Spleen (tissue), 11 donors: ENCODE measurements around the gene RERE. TPM values are rescaled to one million over a fixed set of nuclear protein-coding genes. Genes with fewer than 3 reads are reported as not detected.

ENCODE experiments used
- DNase-seq: peaks from one replicate; pipeline ENCODE4 v3.0.0-alpha.2; 2020
- H3K27ac ChIP-seq, 8 donors: fragments of 200-600 bp; sonication (generic) in 7 of 8; 1 replicate in 4 of 8; 2 replicates in 4 of 8; pipeline versions ENCODE4 v1.5.0 to v1.8.0; 2016 to 2021; ENCODE audit warnings: inconsistent platforms in 4 of 8, mild to moderate bottlenecking in 4 of 8, moderate library complexity in 1 of 8
- H3K27me3 ChIP-seq, 7 donors: fragments of 200-600 bp; sonication (generic) in 6 of 7; replicated peaks in 1 of 7; 1 replicate in 4 of 7; 2 replicates in 3 of 7; pipeline versions ENCODE4 v1.5.0 to v1.8.0; 2016 to 2021; ENCODE audit warnings: inconsistent platforms in 3 of 7, mild to moderate bottlenecking in 1 of 7
- H3K36me3 ChIP-seq, 6 donors: fragments of 200-600 bp; sonication (generic) in 5 of 6; 1 replicate in 4 of 6; 2 replicates in 2 of 6; pipeline versions ENCODE4 v1.5.0 to v1.8.0; 2016 to 2021; ENCODE audit warnings: inconsistent platforms in 2 of 6
- H3K4me1 ChIP-seq, 6 donors: fragments of 200-600 bp; sonication (generic) in 5 of 6; 1 replicate in 3 of 6; 2 replicates in 3 of 6; pipeline versions ENCODE4 v1.5.0 to v1.8.0; 2016 to 2021; ENCODE audit warnings: inconsistent platforms in 3 of 6
- H3K4me3 ChIP-seq, 8 donors: fragments of 200-600 bp; sonication (generic) in 7 of 8; 1 replicate in 4 of 8; 2 replicates in 4 of 8; pipeline versions ENCODE4 v1.5.0 to v1.8.0; 2016 to 2021; ENCODE audit warnings: inconsistent platforms in 4 of 8, mild to moderate bottlenecking in 4 of 8, moderate library complexity in 2 of 8
- H3K9me3 ChIP-seq, 8 donors: fragments of 200-600 bp; sonication (generic) in 7 of 8; 1 replicate in 4 of 8; 2 replicates in 4 of 8; pipeline versions ENCODE4 v1.5.0 to v1.8.0; 2016 to 2021; ENCODE audit warnings: inconsistent platforms in 4 of 8
- POLR2A ChIP-seq, 3 donors: fragments of 450-650 bp; IDR thresholded peaks; one replicate each; pipeline ENCODE4 v1.5.1; 2017; ENCODE audit warnings: antibody characterized with exemption in 3 of 3, mild to moderate bottlenecking in 1 of 3
- POLR2AphosphoS5 ChIP-seq, 3 donors: sonication (generic); formaldehyde crosslinking; IDR thresholded peaks; one replicate each; pipeline ENCODE4 v1.5.1; 2017; ENCODE audit warnings: antibody characterized with exemption in 3 of 3
- WGBS, 5 donors: extraction: QIAGEN DNeasy Blood & Tissue Kit in 3 of 5; methylation state at CpG; one replicate each; pipeline versions ENCODE4 v1.1.5 to v1.1.7; 2013 to 2018; 5-methylcytosine and 5-hydroxymethylcytosine counted together
- intact Hi-C: fragments of 100-400 bp; cut with DNase I; formaldehyde crosslinking; loops from one replicate; pipeline ENCODE4 v1.15.0; 2023; ENCODE audit warnings: low total_unique reads
- polyA plus RNA-seq, 3 donors: library from polyadenylated mRNA; stranded (reverse); fragments of 200-250 nt; gene quantifications; one replicate each; pipeline ENCODE4 v1.2.1, GENCODE V29; 2013
- total RNA-seq, 7 donors: library from RNA; depleted of rRNA in 3 of 7; stranded (reverse); fragments of >200 nt in 3 of 7; fragmentation: NEBNext Ultra II Directional in 4 of 7; extraction: Animal tissue kit (Norgen Biotek cat#: 25700) in 4 of 7; gene quantifications; one replicate each; pipeline versions ENCODE4 v1.1.0 to v1.2.1, GENCODE V29; 2016 to 2021
- TF ChIP-seq, protein P1 (sequence below), 11 experiments: fragments of 200-600 bp in 7 of 11; fragments of 450-650 bp in 4 of 11; sonication (generic) in 4 of 11; IDR thresholded peaks in 8 of 11; conservative IDR thresholded peaks in 3 of 11; 1 replicate in 7 of 11; 2 replicates in 4 of 11; pipeline versions ENCODE4 v1.4.0 to v1.8.0; 2016 to 2021; ENCODE audit warnings: antibody characterized with exemption in 11 of 11, inconsistent platforms in 4 of 11, mild to moderate bottlenecking in 1 of 11
- donor health status: healthy with polysubstance abuse.
- donor health status: DM: no; HTN: no; CAD: no; lungs with moderate emphysema.
- donor health status: DM: no; HTN: no; CAD: no.
- donor health status: Bipolar disorder and iron deficiency.
- donor health status: healthy.
- donor health status: DM: no; HTN: no; CAD: no.
- donor health status: DM: yes; HTN: yes; CAD: no.

The RERE gene
- total and polyA plus RNA-seq, 10 donors, result 10.3 to 149 (median 117) TPM

DNA sequence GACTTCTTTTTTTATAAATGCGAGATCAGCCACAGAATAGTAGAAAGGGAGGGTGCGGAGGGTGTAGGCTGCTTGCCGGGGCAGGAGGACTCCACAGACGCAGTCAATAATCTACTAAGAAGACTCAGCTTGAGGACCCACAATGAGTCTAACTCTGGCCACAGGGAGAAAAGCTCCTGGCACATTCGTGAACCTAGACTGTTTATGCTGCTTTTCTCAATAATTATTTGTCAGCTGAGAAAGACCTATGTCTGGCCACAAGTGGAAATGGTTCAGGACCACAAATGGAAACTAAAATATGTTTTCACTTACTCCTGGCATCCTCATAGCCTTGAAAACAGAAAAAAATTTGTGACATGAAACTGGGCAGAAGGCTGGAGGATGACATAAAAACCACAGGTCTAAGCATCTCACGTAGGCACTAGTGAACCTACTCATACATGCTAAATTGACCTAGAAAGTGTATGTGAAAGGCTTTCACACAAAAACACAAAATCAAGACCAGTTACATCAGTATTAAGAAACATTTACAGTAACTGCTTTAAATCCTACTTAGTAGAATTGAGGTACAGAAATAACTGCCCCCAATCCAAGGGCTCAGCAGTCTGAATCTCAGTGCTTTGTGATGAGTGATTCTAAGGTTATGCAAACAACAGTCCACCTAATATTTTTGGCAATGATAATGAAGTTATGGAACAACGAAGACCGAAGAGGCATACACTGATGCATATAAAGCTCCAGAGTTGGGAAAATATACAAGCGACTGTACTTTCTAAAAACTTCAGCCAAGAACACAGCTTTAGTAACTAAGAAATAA lies 340.1 kb downstream of the RERE start:
- peak overlapping the region in 1 of 8 donors; percentile 35 for H3K27ac ChIP-seq
- WGBS, 5 donors, result 67 to 80% (median 70%) methylated on average over 9 of the region's 9 CpGs
- intact Hi-C loops, result no loop called here
- H3K4me3 ChIP-seq, result no peak overlapping the region
- DNase-seq, result no peak
- H3K9me3 ChIP-seq, result no peaks in the 10 kb centered on the region
- no peaks in the 10 kb centered on the region for H3K27me3 ChIP-seq
- H3K4me1 ChIP-seq, result peaks cover 9 to 69% (median 34%) of the 10 kb centered on the region in 6 donors
- TF ChIP-seq POLR2AphosphoS5 (IDR thresholded peaks at IDR 0.05), result no peak
- no peak for TF ChIP-seq POLR2A (IDR thresholded peaks at IDR 0.05)
- no peaks in the 10 kb centered on the region for H3K36me3 ChIP-seq

DNA sequence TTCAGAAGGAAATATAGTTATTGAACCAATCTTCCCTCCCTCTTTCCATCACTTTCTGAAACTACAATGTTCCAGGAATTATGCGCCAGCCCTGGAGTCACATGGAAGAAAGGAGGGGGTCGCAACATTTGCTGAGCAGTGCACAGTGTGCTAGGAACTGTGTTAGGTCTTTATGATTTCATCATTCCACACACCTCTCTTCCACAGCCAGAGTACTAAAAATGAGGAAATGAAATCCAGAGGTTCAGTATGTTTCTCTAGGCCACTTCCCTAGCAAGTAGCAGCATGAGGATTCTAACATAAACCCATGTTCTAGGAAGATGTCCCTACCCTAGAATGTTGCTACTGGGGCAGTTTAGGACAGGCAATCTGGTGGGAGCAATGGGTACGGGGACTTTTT lies 341.4 kb downstream of the RERE start:
- no peak overlapping the region for H3K4me3 ChIP-seq
- H3K9me3 ChIP-seq, result no peaks in the 10 kb centered on the region
- H3K27ac ChIP-seq, result peak overlapping the region in 3 of 8 donors; percentile 7 to 47 (median 21)
- H3K4me1 ChIP-seq, result peaks cover 9 to 80% (median 36%) of the 10 kb centered on the region in 6 donors
- no peaks in the 10 kb centered on the region for H3K36me3 ChIP-seq
- intact Hi-C loops, result no loop called here
- DNase-seq, result no peak
- TF ChIP-seq, protein P1, sequence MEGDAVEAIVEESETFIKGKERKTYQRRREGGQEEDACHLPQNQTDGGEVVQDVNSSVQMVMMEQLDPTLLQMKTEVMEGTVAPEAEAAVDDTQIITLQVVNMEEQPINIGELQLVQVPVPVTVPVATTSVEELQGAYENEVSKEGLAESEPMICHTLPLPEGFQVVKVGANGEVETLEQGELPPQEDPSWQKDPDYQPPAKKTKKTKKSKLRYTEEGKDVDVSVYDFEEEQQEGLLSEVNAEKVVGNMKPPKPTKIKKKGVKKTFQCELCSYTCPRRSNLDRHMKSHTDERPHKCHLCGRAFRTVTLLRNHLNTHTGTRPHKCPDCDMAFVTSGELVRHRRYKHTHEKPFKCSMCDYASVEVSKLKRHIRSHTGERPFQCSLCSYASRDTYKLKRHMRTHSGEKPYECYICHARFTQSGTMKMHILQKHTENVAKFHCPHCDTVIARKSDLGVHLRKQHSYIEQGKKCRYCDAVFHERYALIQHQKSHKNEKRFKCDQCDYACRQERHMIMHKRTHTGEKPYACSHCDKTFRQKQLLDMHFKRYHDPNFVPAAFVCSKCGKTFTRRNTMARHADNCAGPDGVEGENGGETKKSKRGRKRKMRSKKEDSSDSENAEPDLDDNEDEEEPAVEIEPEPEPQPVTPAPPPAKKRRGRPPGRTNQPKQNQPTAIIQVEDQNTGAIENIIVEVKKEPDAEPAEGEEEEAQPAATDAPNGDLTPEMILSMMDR (IDR thresholded peaks at IDR 0.05 in 8 of 11, conservative IDR thresholded peaks at IDR 0.05 in 3 of 11), result no peak
- TF ChIP-seq POLR2A (IDR thresholded peaks at IDR 0.05), result no peak
- no peak for TF ChIP-seq POLR2AphosphoS5 (IDR thresholded peaks at IDR 0.05)
- no peaks in the 10 kb centered on the region for H3K27me3 ChIP-seq
- WGBS, 5 donors, result 58 to 86% (median 81%) methylated on average over 3 of the region's 3 CpGs

DNA sequence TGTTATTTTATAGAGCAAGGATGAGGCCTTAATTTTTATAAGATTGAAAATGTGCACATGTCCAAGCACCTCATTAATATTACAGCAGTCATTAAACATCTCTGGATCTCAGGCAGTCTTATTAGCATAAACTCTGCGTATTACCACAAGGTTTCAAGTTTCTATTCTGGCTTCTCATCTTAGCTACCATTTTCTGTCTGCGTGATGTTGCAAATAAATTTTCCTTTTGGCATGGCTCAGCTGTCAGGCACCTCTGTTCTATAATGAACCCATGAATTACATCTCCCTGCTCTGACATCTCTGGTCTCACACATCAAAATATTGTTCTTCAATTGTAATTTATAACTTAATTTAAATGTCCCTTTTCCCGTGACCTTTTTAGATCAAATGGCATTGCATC lies 343.1 kb downstream of the RERE start:
- Histone ChIP-seq H3K27me3 (no peaks in the 10 kb centered on the region), H3K9me3 (no peaks in the 10 kb centered on the region), H3K4me1 (peaks cover 9 to 76% (median 36%) of the 10 kb centered on the region in 6 donors), H3K36me3 (no peaks in the 10 kb centered on the region), H3K27ac (no peak overlapping the region), H3K4me3 (no peak overlapping the region)
- WGBS, 5 donors, result 78 to 87% (median 85%) methylated on average over 3 of the region's 3 CpGs
- TF ChIP-seq POLR2A (IDR thresholded peaks at IDR 0.05) (no peak), POLR2AphosphoS5 (IDR thresholded peaks at IDR 0.05) (no peak)
- TF ChIP-seq, protein P1 (IDR thresholded peaks at IDR 0.05 in 8 of 11, conservative IDR thresholded peaks at IDR 0.05 in 3 of 11), result no peak
- intact Hi-C loops, result no loop called here
- no peak for DNase-seq

DNA sequence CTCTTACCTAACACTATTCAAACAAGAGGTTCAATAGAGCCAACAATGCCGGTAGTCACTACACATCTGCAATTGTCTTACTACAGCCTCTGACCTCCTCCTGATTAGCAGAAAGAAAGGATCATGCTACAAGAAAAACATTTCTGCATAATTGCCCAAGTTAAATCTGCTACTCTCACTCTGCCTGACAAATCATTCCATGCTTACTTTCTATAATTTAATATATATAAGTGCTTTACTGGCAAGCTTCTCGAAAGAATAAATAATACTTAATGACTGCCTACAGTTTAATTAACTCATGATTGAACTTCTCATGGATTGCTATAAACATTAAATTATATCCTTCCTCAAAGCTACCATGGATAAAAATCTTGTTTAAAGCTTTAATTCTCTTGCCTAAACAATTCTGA lies 343.5 kb downstream of the RERE start:
- H3K27ac ChIP-seq, result no peak overlapping the region
- intact Hi-C loops, result no loop called here
- TF ChIP-seq, protein P1 (IDR thresholded peaks at IDR 0.05 in 8 of 11, conservative IDR thresholded peaks at IDR 0.05 in 3 of 11), result no peak
- TF ChIP-seq POLR2AphosphoS5 (IDR thresholded peaks at IDR 0.05), result no peak
- no peak for TF ChIP-seq POLR2A (IDR thresholded peaks at IDR 0.05)
- WGBS, 5 donors, result 89 to 99% (median 90%) methylated on average over 2 of the region's 2 CpGs
- H3K36me3 ChIP-seq, result no peaks in the 10 kb centered on the region
- H3K9me3 ChIP-seq, result no peaks in the 10 kb centered on the region
- no peaks in the 10 kb centered on the region for H3K27me3 ChIP-seq
- H3K4me3 ChIP-seq, result no peak overlapping the region
- DNase-seq, result no peak
- peaks cover 9 to 75% (median 36%) of the 10 kb centered on the region in 6 donors for H3K4me1 ChIP-seq
